Mammary epithelial cell (primary cell): ENCODE measurements around the gene FRMD3.

ENCODE experiments used
- CTCF ChIP-seq, 2 donors: IDR thresholded peaks in 1 of 2; conservative IDR thresholded peaks in 1 of 2; 2 replicates each; pipeline ENCODE4 v1.5.1; 2011 to 2012; ENCODE audit warnings: inconsistent platforms in 2 of 2, low read length in 2 of 2, mild to moderate bottlenecking in 2 of 2, control low read depth in 1 of 2, low read depth in 1 of 2; ENCODE audit not compliant: insufficient read depth in 1 of 2; ENCODE audit errors: extremely low read depth in 1 of 2
- EZH2 ChIP-seq: IDR thresholded peaks from 2 replicates; pipeline ENCODE4 v1.6.1; 2012; ENCODE audit warnings: low read length, inconsistent platforms, borderline replicate concordance

GRCh38 chr9:83401328-83401900, 136.8 kb downstream of the FRMD3 start:
- no peak for TF ChIP-seq CTCF (conservative IDR thresholded peaks at IDR 0.05 in 1 of 2, IDR thresholded peaks at IDR 0.05 in 1 of 2; ENCODE audit: extremely low read depth in 1 of 2, insufficient read depth in 1 of 2, low read depth in 1 of 2, low read length in 2 of 2)
- no peak for TF ChIP-seq EZH2
